ENCODE results near the gene ENAH. TPM values are rescaled to one million over a fixed set of nuclear protein-coding genes. Genes with fewer than 3 reads are reported as not detected.
A peak's percentile ranks its signal among the peaks of the same experiment; 100 is the strongest.
"Not testable (repeated sequence)": the region's sequence is repeated elsewhere in the genome, so short reads cannot be mapped to it uniquely, and the experiment has no call there.

ENAH gene
- polyA plus RNA-seq, 5 donors, result 169 to 253 (median 235) TPM

DNA sequence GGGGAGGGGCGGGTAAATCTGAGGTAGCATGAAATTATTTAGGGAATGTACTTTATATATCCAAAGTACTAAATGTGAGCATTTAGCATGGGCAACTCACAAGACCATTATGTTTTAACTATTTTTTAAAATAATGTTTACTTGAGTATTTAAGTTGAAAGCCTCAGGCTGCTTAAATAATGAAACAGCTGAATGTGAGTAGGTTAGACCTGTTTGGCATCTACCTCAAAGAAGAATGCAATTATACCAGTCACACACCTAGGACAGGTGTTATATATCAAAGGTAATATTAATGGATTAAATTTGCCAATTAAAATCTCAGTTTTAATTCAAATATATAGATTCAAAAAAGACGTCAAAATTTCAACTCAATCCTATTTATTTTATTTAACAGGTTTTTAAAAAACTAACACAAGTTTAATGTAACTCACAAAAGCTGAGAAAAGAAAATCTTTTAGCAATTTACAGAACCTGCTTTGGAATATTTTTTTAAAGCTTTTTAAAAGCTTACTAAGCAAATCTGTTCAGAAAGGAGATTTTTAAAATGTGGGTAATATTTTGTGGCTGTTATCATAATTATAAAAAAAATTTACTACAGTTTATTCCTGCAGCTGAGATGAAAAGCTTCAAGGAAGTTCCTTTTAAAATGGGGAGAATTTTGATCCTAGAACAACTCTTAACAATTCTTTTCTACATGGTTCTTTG is 120.5 kb downstream of the ENAH start:
- DNase-seq, result no peak

DNA sequence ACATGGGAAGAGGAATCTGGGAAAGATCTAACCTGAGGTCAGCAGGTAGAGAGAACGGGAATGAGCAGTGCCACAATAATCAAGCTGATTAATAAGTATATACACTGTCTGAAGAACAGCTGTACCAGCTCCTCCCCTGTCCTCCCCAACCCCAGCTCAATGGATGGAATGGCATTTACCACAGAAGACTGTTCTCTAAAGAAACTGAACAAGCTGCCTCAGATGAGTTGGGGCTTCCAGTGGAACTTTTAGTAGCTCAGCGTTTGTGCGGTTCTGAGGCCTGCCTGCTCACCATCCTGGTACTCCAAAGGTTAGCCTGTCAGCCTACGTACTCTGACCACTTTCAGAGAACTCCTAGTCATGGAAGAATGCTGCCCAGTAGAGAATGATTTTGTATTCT is 123.2 kb downstream of the ENAH start:
- DNase-seq, result no peak

DNA sequence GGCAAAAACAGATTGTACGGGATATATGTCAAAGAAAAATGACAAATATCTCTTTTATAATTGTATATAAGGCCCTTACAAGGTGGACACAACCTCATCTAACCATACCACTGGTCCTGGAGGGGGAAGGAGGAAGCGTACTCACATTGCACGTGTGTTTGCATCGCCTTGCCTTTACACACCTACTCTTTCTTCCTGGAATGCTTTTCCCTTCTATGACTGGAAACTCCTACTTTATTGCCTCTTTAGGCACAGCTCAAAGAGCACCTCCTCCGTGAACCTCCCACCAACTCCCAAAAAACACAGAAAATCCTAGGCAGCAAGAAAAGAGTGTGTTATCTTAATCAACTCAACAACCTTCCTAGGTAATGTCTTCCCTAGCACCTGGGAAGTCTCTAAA is 125.3 kb downstream of the ENAH start:
- DNase-seq, result no peak

DNA sequence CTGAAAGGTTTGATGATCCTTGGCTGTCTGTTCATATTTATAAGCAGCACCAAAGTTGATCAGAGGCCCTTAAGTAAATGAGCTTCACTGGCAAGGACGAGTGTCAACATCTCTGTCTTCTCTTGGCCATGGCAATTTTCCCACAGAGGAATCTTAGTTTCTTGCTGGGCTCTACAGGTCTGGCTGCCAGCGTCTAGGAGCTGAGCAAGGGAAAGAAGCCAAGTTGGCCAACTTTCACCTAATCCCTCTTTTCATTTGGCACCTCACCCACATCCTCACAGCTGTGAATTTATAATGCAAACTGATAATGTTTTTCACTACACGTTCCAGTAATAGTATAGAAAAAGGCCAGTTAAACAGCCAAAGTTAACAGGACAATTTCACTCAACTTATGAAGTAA is 126.0 kb downstream of the ENAH start:
- no peak for DNase-seq

DNA sequence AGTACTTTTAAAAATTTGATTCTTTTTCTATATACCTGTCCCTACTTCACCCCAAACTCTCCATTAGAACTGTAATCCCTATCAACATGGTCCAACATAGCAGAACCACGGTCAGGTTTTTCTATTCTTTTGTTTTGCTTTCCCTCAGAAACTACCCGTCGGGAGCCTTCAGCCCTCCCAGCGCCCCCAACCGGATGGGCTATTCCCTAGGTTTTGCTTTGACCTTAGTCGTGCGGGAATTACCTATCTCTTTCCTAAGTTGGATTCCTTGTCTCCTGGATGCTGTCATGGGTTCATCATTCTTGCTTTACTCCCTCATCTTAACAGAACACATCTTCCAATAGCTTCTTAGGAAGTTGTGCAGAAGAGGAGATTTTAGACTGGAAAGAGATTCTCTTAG is 127.5 kb downstream of the ENAH start:
- no peak for DNase-seq

DNA sequence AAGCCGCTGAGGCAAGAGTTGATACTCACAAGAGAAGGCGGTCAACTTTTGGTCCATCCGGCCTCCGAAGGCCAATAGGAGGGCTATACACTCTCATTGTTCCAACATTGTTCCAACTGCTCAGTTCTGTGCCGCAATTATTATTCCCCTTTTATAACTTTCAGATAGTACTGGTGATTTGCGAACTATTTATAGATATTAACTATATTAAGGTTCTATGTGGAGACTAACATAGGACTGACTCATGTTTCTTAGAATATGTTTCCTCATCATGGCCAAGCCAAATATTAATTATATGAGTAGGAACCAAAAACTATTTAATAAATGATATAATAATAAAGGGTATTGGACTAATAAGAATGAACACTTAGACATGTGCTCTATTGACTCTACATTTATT is 128.4 kb downstream of the ENAH start:
- no peak for DNase-seq

DNA sequence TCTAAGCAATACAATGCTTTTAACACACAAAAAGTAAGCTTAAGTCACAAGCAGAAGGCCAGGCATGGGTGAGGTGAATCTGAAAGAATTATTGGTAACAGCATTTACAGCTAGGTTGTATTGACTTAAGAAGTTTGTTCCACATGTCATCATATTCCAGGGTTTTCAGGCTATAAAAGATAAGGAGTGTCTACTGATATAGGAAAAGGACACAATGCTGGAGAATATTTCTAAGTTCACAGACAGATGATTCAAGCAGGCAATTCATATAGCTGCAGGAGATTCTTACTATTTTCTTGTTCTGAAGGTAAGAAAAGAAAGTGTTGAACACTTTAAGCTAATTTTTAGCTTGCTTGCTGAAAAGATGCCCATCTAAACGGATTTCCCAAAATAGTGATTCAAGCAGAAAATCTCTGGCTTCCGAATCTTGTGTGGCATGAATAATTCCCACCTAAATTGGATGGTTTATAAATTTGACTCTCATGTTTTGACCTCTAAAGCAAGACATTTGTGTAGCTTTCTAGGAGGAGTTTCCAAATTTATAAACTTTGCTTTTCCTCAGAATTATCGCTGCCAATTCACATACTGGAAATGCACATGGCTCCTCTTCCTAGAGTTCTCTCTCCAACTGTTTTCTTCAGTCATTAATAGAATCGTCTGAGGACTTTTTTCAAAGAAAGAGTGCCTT is 129.5 kb downstream of the ENAH start:
- DNase-seq, result no peak

DNA sequence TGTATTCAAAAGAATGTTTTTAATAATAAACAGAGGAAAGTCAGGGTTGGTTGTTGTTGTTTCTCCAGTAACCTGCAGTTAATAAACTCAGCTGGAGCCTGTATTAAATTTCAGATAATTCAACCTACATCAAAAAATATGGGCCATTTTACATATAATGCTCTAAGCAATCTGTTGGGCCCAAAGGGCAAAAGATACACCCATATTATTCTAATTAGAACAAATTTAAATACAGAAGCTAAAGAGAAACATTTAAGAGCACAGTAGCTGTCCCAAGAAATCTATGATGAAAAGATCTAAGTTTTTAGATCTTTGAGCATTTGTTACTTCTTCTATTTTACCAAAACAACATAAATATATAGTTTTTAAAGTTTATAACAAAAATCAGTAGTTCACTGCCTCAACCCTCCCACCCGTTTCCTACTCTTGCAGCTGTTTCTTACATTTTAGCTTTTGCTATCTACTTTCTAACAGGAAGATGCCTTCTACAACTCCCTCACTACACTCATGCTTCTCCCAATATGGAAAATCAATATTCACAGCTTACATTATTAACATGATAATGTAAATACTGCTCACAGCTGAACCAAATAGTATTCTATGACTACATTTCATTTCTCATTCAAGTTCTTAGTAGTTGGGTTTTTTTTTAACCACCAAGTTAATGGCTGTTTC is 130.2 kb downstream of the ENAH start:
- DNase-seq, result no peak

DNA sequence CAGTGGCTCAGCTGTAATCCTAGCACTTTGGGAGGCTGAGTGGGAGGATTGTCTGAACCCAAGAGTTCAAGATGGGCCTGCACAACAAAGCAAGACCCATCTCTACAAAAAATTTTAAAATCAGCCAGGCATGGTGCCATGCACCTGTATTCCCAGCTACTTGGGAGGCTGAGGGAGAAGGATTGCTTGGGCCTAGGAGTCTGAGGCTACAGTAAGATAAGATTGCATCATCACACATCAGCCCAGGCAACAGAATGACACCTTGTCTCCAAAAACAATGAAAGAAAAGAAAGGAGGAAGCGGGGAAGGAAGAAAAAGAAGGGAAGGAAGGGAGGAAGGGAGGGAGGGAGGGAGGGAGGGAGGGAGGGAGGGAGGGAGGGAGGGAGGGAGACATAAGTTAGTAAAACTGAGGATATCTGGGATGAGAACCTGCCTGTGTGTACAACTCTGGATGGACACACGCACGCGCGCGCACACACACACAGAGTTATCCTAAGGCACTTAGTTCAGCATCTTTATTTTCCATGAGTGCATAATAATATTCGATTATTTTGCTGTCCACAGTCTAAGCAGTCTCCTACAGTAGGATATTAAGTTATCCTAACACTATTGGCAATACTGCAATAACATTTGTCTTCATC is 132.2 kb downstream of the ENAH start:
- no peak for DNase-seq

DNA sequence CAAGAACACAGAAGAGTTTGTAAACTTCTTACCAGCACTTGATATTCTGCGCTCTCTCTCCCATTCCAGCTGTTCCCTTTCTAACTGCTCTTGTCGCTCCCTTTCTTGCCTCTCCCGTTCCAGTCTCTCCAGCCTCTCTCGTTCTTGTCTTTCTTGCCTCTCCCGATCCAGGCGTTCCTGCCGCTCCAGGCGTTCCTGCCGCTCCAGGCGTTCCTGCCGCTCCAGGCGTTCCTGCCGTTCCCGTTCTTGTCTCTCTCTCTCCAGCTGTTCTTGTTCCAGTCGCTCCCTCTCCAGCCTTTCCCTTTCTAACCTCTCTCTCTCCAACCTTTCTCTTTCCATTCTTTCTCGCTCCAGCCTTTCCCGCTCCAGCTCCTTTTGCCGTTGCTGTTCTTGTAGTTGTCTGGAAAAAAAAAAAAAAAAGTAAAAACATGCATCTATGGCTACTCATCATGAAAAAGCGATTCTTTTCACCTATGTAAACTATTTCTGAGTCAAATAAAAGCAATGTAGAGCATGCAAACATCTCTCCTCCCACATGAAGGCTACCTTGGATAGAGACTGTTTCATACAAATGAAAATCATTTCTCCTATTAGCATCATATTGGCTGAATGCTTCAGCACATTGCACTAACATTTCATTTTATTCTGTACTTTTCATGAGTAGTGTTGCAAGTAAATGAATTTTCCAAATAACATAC is 133.6 kb downstream of the ENAH start:
- DNase-seq, result no peak

DNA sequence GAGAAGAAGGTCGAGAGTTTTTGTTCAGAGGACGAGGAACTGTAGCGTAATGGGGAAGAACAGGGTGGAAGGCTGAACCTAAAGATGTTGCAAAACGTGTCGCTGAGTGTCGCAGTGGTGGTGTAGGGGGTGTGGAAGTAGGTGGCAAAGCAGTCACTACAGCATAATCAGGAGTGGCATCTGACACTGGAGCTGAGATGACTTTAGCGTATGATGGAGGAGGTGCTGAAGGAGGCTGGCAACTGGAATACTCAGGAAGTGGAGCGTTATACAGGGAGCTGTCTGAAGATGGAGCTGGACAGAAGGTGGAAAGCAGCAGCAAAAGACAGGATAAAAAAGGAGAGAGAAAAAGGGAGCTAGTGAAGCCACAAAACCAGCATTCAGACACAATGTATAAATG is 135.2 kb downstream of the ENAH start:
- no peak for DNase-seq

DNA sequence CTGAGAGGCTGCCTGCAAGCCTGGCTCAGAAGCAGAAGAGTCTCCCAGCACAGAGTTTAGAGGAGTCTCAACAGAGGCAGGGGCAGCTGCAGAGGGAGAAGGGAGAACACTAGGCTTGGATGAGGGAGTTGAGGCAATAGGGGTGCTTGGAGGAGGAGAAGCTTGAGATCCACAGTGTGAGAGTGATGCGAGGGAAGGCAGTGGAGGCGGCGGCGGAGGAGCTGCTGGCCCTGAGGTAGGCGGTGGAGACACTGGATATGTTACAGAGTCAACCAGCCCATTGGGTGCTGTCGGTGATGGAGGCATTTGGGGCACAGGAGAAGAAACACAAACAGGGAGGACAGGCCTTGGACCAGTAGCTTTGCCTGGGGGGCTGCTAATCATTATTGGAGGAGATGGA is 135.7 kb downstream of the ENAH start:
- no peak for DNase-seq

DNA sequence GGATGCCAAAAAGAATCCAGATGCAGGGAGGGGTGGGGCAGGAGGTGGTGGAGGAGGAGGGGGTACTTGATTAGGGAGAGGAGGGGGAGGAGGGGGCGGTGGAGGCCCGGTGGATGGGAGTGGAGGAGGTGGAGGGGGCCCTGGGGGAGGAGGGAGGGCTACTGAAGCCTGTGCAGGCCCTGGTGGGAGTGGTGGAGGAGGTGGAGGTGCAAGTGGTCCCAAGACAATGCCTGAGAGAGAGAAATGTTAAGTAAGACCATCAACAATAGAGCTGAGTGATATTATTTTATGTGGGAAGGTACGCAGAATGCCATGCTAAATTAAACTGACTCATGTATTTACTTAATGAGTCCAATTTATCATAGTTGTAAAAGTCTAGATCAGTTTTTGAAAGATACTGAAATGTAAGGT is 138.2 kb downstream of the ENAH start:
- DNase-seq, result no peak

DNA sequence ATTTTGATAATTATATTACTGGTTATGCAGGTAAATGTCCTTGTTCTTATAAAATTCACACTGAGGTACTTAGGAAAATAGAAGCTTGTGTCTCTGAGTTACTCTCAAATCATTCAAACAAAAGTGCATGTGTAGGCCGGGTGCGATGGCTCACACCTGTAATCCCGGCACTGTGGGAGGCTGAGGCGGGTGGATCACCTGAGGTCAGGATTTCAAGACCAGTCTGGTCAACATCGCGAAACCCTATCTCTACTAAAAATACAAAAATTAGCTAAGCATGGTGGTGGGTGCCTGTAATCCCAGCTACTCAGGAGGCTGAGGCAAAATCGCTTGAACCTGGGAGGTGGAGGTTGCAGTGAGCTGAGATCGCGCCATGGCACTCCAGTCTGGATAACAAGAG is 139.3 kb downstream of the ENAH start:
- not testable (repeated sequence) for DNase-seq

DNA sequence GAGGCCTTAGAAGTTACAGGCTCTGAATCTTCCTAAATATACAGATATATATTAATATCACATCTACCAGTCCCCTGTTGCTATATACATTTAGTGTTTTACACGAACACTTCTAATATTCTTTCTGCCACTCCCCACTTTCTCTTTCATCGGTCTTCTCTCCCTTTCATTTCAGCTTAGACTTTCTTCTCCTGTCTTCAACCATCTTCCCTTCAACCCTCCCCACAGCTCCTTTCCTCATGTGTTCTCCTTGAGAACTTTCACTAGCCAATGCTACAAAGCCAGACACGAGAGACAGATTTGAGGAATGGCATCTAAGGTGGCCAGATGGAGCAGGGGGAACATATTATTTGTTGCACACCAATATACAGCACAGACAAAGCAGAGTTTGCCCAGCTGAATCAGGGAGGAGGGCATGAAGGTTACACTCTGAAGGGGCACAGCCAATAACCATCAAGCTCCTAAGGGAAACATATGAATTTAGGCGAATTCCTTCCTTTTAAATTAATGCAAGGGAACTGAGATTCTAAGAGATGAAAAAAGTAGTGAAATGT is 141.0 kb downstream of the ENAH start:
- no peak for DNase-seq

DNA sequence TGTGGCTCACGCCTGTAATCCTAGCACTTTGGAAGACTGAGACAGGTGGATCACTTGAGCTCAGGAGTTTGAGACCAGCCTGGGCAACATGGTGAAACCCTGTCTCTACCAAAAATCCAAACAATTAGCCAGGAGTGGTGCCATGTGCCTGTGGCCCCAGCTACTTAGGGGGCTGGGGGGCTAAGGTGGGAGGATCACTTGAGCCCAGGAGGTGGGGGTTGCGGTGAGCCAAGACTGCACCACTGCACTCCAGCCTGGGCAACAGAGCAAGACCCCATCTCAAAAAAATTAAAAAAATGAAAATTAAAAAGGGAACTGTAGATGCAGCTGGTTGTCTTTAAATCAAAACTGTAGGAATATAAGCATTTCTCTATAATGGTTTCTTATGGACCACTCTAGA is 142.2 kb downstream of the ENAH start:
- DNase-seq, result not testable (repeated sequence)

DNA sequence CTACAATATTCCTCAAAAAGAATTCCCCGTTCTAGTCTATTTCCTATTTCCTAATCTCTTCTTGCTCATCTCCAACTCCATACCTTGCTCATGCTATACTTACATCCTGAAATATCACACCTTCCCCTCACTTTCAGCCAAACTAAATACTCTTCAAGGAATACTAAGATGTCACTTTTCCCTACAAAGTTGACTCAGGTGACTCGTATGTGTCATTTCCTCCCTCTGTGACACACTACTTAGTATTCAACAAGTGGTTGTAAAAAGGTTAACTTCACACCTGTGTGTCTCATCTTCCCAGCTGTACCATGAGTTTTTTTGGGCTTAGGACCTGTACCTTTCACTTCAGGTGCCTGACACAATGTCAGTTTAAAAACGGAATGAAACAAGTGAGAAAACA is 143.2 kb downstream of the ENAH start:
- DNase-seq, result no peak

DNA sequence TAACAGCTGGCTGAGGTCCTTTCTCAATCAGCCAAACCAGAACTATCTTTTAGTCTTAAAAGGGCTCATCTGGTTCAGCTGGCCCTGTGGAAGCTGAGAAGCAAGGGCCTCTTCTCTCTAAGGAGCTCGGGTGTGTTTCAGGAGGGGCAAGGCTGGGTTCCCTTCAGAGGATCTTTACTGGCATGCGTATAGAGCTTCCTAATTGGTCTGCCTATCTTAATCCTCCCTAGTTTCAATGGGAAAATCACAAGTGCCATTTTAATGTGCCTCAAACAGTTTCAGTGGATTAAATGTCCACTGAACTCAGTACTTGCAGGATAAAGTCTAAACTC is 143.6 kb downstream of the ENAH start:
- no peak for DNase-seq

DNA sequence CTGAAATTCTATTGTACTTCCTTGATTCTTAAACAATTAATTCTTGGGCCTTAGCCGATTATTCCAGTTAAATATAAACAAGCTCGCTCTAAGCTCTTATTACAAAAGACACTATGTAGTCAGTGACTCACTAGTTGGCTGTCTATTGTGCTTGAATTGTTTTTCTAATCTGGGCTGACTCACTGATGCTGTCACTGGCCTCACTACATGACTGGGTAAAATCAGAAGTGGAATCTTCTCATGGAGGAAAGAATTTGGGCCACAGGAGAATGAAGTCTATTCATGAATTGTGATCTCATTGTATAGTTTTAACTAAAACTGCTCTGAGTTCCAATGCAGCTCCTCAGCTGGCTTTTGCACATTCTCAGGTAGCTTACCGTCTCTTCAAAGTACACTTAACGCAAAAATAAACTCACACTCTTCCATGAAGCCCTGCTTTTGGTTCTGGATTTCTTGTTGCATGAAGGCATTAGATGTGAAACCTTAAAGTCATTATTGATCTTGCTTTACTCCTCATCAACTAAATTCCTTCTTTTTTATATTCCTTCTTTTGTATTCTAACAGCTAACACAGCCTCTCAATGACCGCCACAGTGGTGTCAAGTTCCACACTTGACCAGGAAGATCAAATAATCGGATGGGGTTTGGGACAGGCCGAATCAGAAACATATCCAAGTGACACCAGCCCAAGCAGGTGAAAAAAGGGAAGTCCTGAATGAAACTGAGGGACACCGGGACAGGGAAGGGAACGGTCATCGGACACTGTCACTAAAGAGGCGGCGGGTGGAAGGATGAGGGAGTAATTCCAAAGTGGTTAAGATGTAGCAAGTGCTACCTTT is 144.2 kb downstream of the ENAH start:
- peak; percentile 51 to 71 for DNase-seq

DNA sequence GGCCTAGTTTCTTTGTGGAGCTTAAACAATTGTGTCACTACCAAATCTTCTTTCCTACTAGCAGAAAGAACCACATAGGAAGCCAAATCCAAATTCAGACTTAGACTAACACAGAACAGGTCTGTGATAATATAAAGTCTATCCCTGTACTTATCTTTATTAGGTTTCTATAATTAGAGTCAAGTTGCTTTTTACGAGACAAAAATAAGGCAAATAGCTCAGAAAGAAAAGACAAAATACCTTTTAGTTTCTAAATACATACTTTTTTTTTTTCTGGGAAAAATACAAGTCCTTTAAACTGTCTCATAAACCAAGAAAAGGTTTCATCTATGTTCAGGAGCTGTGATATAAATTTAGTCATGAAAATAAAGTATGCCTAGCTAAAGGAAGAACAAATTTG is 146.2 kb downstream of the ENAH start:
- no peak for DNase-seq

DNA sequence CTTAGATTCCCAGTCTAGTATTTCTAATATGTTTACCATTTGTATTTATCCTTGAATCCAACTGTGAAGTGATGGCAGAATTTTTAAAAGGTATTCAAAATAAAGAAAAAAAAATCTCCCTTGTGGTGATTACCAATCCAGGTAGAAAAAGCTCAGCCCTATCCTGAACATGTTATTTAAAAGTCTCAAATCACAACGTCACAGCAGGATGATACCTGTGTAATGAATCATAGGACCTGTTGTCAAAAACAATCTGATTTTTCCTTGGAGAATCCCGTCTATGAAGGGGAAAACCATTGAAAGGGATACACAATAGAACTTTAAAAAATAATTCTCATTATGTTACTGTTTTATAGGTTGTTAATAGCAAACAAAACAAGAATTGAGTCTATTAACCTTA is 148.1 kb downstream of the ENAH start:
- DNase-seq, result no peak

Data from right lung (tissue), 5 donors.